Spleen (tissue), 7 donors: ENCODE measurements around the gene AIRE.

ENCODE experiments used
- POLR2AphosphoS5 ChIP-seq, 3 donors: sonication (generic); formaldehyde crosslinking; IDR thresholded peaks; one replicate each; pipeline ENCODE4 v1.5.1; 2017; ENCODE audit warnings: antibody characterized with exemption in 3 of 3
- TF ChIP-seq, protein P1 (sequence below), 11 experiments: fragments of 200-600 bp in 7 of 11; fragments of 450-650 bp in 4 of 11; sonication (generic) in 4 of 11; IDR thresholded peaks in 8 of 11; conservative IDR thresholded peaks in 3 of 11; 1 replicate in 7 of 11; 2 replicates in 4 of 11; pipeline versions ENCODE4 v1.4.0 to v1.8.0; 2016 to 2021; ENCODE audit warnings: antibody characterized with exemption in 11 of 11, inconsistent platforms in 4 of 11, mild to moderate bottlenecking in 1 of 11
- donor health status: DM: no; HTN: no; CAD: no; lungs with moderate emphysema.
- donor health status: DM: no; HTN: no; CAD: no.
- donor health status: DM: no; HTN: no; CAD: no.

DNA sequence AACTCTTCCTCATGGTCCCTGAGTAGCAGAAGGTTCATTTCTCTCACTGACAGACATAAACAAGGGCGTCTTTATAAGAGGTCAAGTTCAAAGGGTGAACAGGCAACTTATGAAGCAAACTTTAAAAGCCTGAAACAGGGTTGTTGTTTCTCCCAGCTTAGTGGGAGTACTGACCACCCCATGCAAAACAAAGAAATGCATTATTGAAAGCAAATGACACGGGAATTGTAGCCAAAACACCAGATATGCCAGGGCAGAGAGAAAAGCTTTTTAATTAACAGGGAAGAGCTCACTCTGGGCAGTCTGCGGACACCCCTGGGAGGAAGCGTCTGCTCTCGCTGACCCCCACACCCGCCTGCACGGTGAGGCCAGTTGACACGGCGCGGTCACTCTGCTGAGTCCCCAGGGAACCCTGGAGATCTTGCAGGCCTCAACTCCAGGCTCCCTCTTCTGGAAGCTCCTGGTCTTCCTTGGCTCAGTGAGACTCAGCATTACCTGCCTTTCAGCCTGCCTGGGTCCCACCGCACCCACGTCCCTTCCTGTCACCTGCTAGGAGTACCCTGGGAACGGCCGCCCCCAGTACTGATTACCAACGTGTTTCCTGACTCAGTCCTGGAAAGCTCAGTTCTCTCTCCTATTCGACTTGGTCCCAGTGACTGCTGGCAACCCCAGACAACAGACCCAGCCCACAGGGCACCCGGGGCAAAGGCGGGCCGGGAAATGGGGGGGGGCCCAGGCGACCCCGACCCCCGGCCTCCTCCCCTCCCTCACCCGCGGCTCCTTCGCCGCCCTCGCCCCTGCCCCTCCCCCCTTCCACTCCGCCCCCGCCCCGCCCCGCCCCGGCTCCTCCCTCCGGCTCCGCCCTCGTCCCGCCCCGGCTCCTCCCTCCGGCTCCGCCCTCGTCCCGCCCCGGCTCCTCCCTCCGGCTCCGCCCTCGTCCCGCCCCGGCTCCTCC is 52.5 kb downstream of the AIRE start:
- TF ChIP-seq, protein P1, sequence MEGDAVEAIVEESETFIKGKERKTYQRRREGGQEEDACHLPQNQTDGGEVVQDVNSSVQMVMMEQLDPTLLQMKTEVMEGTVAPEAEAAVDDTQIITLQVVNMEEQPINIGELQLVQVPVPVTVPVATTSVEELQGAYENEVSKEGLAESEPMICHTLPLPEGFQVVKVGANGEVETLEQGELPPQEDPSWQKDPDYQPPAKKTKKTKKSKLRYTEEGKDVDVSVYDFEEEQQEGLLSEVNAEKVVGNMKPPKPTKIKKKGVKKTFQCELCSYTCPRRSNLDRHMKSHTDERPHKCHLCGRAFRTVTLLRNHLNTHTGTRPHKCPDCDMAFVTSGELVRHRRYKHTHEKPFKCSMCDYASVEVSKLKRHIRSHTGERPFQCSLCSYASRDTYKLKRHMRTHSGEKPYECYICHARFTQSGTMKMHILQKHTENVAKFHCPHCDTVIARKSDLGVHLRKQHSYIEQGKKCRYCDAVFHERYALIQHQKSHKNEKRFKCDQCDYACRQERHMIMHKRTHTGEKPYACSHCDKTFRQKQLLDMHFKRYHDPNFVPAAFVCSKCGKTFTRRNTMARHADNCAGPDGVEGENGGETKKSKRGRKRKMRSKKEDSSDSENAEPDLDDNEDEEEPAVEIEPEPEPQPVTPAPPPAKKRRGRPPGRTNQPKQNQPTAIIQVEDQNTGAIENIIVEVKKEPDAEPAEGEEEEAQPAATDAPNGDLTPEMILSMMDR (IDR thresholded peaks at IDR 0.05 in 8 of 11, conservative IDR thresholded peaks at IDR 0.05 in 3 of 11): peak in 5 of 11 experiments; percentile 15 to 31 (median 21)
- peak in 2 of 3 donors; percentile 29 to 41 for TF ChIP-seq POLR2AphosphoS5 (IDR thresholded peaks at IDR 0.05)
